AG20443 (cell line): Measurements from ENCODE around the gene SPP1.

Experiments
- DNase-seq: peaks from one replicate; pipeline ENCODE4 v3.0.0; 2012; ENCODE audit warnings: low spot score, mixed read lengths

The SPP1 gene

DNA sequence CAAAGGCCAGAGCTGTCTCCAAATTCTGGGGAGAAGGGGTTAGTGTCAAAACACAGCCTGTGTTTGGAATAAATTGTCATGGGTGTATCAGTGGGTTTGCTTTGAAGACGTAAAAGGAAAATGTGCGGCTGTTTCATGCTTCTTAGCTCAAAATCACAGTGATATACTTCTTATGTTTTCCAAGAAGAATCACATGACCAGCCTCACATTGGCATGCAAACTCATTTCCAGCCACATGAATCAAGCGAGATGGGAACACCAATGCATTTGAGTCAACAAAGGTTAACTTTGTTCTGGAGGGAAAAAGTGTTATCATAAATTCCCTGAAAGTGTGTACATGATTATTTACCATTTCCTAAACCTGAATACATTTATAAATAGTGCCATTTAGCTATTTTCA, 19.0 kb upstream of the SPP1 start:
- DNase-seq, result no peak

DNA sequence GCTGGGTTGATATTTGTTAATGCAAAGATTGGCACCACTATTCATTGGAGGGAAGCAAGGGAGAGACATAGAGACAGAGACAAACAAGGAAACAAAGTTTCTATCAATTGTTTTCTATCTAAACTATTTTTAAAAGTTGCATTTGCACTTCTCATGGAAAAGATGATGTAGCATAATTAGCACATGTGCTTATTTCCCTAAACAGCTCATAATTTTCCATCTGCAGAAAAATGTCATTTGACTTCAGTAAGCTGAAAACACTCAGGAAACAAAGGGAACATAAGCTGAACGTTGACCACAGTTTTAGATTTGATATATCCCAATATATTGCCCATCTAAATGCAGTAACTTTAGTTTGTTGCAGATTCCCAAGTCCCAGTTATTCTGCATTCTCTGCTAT, 18.5 kb upstream of the SPP1 start:
- DNase-seq, result no peak

DNA sequence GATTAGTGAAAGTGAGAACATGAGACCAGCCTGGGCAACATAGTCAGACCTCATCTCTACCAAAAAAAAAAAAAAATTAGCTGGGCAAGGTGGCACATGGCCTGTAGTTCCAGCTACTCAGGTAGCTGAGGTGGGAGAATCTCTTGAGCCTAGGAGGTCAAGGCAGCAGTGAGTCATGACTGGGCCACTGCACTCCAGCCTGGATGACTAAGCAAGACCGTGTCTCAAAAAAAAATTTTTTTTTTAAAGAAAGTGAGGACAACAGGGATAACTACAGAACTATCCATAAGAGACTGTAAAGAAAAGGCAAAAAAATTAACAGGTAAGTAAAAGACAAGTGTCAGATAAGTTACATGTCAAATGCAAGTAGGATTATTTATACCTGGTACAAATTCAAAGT, 13.5 kb upstream of the SPP1 start:
- DNase-seq, result no peak

DNA sequence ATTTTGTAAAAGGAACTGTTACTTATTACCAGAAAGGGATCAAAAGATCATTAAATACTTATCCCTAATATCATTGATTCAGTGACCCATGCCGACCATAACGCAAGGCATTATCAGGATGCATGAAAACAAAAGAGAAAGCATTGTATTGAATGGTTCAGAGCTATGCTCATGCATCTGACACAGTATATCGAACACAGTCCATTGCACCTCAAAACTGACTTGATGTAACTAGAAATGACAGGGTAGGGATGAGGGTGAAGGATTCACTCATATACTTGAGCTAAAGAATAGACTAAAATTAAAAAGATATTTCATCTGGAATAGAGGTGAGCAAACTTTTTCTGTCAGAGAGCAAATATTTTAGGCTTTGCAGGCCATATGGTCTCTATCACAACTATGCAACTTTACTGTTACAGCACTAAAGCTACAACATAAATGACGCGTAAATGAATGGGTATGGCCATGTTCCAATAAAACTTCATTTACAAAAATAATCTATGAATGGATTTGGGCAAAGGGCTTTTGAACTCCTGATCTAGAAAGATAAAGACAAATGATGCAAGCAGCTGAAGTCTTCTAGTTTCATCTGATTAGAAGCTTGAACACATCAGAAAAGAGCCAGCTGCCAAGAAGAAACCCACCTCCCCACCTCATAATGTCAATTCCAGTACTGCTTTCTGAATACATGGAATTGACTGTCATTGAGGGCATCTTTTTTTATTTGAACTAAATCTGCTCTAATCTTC, 12.9 kb upstream of the SPP1 start:
- no peak for DNase-seq

DNA sequence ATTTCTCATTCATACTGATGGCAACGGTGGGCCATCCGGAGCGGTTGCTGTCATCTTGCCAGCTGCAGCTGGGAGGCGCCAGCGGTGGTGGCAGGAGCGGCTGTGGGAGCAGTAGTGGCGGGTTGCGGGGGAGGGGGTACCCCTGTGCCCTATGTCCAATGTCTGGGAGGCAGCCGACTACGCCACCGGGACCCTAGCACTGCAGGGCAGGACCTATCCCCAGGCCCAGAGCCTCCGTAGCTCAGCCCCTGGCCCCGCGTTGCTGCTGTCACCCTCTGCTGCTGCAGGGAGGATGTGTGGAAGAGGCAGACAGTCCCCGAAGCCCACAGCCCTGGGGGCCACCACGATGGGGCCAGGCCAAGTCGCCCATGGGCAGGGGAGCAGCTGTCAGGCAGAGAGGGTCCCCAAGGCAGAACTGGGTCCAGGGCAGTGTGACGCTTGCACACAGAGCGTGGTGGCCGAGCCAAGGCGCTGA, 10.0 kb upstream of the SPP1 start:
- no peak for DNase-seq

DNA sequence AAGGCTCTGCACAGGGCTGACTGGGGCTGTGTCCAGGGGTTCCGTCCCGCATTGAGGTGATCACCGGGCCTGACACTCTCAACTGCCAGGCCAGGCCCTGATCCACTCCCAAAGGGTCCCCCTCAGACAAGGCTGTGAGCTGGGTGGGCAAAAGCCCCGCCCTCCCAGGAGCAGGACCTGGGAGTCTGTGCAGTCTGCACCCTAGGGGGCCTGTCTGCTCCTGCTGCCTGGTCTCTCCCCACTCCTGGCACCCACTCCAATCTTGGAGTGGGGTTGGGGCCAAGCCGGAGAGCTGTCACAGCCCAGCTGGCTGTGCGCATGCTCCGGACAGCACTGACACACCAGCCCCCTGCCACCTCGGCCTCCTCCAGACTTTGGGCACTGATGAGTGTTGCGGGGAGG, 9.4 kb upstream of the SPP1 start:
- no peak for DNase-seq

DNA sequence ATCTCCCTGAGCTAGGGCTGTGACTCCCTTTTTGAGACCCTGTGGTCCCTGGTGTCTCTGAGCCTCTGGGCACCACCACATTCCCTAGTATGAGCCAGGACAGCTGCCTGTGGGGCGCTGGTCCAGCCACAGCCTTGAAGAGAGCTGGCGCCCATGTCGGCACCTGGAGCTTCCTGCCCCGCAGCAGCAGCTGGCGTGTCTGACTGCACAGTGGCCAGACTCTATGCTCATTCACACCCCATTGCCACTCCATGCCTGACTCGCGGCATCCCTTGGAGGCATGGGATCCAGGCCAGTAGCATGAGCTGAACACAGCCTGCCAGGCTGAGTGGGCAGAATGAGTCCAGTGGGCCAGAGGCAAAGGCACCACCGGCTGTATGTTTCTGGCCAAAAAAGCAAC, 8.3 kb upstream of the SPP1 start:
- no peak for DNase-seq

DNA sequence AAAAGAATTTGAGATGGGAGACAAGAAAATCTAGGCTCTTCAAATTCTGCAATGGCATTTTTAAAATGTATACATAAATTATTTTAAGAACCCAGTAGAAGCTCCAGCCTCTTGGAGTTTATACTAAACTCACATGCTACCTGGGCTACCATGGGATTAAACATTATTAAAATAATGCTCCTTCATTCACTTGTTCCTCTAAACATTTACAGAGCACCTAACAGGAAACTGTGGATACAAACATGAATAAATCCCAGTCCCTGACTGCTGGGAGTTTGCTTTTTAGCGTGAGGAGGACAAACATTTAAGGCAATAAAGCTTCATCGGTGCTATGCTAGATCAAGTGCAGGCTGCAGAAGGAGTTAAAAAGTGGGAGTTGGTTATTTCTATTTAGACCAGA, 5.4 kb upstream of the SPP1 start:
- DNase-seq, result no peak

DNA sequence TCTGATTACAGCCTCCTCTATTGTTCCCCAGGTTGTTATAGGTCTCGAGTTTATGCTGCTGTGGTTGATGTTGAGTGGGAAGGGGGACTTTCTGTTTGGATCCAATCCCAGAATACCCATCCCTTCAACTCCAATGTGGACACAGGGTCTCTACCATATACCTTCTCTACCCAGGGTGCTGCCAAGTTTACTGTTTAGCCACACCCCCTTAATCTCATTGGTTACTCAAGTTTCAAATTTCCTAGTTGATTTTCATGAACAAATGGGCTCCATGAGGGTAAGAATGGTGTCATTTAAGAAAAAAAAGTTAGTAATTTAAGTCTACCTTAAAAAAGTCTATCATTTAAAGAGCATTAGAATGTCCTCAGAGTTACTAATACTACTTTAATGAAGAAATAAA, 3.6 kb upstream of the SPP1 start:
- DNase-seq, result no peak

DNA sequence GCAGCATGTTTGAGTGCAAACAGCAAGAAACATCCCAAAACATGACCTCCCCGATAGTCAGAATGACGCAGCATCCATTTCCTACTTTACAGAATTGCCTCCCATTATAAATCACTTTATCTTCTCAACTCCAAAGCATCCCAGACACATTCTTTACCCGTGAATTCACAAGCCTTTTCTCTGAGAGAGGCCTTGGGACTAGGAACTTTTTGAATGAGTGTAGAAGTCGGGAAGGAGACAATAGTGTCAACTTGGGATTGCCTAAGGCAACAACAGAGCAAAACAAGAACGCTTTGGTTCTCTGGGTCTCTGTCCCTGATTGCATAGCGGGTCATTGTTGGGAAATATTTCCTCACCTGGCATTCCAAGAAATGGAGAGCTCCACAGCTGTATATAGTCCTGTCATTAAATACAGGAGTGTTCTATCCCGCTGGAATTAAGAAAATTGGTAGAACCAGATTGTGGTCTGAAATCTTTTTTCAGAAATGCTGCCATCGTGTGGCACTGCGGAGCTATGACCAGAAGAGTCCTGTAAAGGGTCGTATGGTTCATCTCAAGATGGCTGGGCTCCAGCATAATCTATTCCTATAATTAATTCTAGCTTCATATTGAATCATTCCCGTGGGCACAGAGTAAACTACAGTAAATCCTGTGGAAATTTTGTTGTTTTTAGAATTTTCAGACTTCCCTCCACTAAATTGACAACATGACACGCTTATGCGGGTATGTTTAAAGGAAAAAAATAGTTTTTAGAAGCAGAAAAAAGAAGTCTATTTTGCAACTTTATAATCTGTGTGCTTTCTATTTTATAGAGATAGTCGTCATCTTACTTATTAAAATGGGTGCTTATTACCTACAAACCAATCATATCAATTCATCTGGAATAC, 2.0 kb upstream of the SPP1 start:
- peak; percentile 63 for DNase-seq

DNA sequence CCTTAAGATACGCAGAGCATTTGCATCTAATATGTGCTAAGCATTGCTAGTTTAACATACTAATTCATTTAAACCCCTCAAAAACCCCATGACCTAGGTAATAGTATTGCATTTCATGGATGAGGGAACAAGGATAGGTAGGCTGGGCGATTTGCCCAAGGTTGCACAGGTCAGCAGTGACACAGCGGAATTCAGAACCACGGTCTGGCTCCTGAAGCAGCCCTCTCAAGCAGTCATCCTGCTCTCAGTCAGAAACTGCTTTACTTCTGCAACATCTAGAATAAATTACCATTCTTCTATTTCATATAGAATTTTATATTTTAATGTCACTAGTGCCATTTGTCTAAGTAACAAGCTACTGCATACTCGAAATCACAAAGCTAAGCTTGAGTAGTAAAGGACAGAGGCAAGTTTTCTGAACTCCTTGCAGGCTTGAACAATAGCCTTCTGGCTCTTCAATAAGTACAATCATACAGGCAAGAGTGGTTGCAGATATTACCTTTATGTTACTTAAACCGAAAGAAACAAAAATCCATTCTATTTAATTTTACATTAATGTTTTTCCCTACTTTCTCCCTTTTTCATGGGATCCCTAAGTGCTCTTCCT, 555 bp upstream of the SPP1 start:
- no peak for DNase-seq

DNA sequence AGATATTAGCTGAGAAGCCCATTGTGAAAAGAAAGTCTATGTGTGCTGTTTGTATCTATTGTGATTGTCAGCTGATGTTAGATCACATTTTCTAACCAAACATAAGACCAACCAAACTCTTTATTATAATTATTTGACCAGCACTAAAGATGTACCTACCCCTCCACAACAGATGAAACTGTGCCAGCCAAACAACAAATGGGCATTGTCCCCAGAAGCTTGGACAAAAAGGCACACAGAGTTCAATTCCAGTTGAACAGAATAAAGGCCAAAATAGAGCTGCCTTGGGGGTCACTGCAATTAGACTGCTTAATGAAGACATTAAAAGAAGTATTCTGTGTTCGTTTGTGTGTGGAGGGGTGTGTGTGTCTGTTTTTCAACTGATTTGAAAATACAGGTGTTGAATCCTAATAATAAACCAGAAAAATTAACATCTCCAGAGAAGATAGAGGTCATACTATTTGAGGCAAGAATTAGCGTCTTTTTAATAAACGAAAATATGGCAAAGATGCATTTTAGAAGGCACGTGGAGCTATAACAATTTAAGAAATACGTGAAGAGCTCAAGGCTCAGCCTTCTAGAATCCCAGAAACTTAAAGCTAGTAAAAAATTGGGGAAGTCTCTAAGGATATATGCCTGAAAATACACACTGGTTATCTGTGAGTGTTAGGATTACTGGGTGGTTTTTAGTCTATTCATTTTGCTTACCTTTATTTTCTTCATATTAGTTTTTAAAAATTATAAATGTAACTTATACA, 2.2 kb downstream of the SPP1 start:
- DNase-seq, result no peak

DNA sequence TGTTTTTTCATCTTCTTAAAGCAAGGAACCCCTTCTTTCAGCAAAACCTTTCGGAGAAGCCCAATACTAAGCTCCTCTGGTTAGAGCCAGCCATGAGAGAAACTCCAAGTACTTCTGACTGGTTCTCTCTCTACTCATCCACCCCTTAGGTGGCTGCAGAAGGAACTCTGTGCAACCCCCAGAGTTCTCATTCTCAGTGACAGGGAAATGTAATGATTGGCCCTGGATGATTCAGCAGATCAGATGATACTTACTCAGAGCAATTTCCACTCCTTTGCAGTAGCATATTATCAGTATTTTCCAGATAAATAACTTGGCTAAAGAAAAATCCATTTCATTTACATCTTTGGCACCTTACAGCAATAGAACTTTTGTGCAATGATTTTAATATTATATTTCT, 3.2 kb downstream of the SPP1 start:
- peak; percentile 12 for DNase-seq

DNA sequence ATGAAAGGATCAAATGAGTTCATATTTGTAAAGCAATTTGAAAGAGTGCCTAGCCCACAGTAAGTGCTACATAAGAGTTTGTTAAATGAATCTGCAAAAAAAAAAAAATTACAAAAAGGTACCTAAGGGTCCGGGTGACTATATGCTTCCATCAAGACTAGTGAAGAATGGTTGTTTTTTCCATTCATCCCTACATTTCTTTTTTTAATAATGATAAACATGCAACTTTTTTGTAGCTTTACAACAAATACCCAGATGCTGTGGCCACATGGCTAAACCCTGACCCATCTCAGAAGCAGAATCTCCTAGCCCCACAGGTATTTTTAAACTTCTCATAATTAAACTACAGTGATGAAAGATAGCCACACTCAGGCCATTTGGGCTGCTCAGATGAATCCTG, 4.3 kb downstream of the SPP1 start:
- no peak for DNase-seq

DNA sequence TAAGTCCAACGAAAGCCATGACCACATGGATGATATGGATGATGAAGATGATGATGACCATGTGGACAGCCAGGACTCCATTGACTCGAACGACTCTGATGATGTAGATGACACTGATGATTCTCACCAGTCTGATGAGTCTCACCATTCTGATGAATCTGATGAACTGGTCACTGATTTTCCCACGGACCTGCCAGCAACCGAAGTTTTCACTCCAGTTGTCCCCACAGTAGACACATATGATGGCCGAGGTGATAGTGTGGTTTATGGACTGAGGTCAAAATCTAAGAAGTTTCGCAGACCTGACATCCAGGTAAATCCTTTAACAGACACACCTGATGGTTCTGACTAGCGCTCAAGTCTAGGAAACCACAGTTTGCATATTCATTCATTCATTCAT, 6.0 kb downstream of the SPP1 start:
- DNase-seq, result no peak

DNA sequence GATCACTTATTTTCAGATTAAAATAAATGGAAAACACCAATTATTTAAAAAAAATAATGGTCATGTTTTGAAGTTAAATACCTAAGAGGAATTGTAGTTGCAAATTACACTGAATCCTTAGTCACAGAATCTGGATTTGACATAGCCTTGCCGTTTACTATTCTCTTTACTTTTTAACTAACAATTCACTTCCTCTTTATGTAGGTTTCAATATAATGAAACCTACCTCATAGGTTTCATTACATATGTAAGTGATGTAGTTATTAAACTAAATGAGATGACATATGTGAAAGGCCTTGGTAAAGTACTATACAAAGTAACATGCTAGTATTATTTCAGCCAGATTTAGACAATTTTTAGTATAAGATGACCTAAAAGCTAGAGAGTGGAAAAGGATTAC, 6.5 kb downstream of the SPP1 start:
- no peak for DNase-seq

DNA sequence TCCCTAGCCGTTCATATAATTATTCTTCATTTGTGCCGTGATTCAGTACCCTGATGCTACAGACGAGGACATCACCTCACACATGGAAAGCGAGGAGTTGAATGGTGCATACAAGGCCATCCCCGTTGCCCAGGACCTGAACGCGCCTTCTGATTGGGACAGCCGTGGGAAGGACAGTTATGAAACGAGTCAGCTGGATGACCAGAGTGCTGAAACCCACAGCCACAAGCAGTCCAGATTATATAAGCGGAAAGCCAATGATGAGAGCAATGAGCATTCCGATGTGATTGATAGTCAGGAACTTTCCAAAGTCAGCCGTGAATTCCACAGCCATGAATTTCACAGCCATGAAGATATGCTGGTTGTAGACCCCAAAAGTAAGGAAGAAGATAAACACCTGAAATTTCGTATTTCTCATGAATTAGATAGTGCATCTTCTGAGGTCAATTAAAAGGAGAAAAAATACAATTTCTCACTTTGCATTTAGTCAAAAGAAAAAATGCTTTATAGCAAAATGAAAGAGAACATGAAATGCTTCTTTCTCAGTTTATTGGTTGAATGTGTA, 7.0 kb downstream of the SPP1 start:
- no peak for DNase-seq

DNA sequence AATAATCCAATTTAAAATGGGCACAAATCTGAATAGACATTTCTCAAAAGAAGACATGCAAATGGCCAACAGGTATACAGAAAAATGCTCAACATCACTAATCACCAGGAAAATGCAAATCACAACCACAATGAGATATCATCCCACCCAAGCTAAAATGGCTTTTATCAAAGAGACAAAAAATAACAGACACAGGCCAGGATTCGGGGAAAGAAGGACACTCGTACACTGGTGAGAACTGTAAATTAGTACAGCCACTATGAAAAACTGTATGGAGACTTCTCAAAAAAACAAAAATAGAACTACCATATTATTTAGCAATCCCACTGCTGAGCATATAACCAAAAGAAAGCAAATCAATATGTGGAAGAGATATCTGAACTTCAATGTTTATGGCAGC, 8.5 kb downstream of the SPP1 start:
- no peak for DNase-seq

DNA sequence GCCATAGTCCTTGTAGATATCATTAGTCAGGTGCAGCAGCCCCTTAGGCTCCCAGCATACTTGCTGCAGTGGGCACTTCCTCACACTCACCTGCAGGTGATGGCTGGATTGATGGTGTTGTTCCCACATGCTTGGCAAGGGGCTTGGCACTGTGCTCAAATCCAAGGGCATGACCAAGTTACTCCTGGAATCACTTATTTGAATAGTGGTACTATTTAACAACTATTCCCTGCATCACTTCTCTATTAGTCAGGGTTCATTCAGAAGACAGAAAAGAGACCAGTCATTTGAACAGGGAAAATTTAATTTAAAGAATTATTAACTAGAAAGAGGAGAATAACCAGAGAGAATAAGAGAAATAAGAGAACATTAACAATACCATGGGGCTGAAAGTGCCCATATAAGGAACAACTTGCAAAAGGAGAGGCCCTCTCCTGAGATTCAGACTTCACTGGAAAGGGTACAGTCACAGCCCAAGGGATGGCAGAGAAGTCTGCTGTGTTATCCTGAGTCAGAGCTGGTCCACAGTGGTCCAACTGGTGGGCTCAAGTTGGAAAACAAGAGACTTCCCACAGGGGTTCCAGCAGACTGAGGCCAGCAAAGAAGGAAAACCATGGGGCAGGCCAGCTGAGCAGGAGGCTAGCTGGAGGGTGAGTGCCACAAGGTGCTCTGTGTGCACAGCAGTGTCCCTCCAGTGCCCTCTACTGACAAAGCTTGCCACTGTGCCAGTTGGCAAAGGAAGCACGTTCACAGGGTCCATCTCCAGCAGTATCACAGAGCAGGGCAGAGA, 9.8 kb downstream of the SPP1 start:
- peak; percentile 65 for DNase-seq

DNA sequence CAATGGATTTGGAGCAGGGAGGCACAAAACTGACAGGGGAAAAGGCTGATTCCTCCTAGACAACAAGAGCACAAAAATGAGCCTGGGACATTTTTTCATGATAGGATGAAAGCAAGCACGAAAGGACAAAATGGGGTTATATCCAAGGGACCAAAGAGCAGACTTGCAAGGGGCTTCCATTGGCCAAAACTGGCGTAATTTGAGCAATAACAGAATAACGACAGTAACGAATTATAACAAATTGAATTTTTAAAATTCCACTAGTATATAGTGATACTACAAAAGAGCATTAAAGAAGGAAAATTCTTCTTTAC, 10.3 kb downstream of the SPP1 start:
- DNase-seq, result no peak

DNA sequence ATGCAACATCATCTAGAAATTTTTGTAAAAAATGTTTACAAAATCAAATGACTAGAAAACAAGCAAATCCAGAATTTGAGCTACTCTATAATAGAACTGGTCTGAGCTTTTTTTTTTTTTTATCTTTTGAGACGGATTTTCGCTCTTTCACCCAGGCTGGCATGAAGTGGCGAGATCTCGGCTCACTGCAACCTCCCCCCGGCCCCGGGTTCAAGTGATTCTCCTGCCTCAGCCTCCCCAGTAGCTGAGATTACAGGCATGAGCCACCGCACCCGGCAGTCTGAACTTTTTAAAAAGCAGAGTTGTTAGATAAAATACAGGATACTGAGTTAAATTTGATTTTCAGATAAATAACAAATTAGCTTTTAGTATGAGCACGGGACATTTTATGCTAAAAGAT, 11.0 kb downstream of the SPP1 start:
- no peak for DNase-seq
